Heart right ventricle (tissue), 16 donors: ENCODE data around the gene CCDC71L. TPM values are rescaled to one million over a fixed set of nuclear protein-coding genes. Genes with fewer than 3 reads are reported as not detected.
A peak's percentile ranks its signal among the peaks of the same experiment; 100 is the strongest.

Experiments used
- ATAC-seq, 8 donors: fragments of 200-7000 bp; cut with Tn5 transposase; one replicate each; pipeline ENCODE4 v1.9.1; 2020; ENCODE audit warnings: mild to moderate bottlenecking in 8 of 8, moderate library complexity in 8 of 8, moderate number of reproducible peaks in 1 of 8
- DNase-seq, 2 donors: peaks; one replicate each; pipeline ENCODE4 v3.0.0-alpha.2; 2020
- H3K27ac ChIP-seq, 10 donors: fragments of 200-600 bp; sonication (generic) in 2 of 10; one replicate each; pipeline versions ENCODE4 v1.5.0 to v1.8.0; 2020 to 2022; ENCODE audit warnings: mild to moderate bottlenecking in 3 of 10
- H3K27me3 ChIP-seq, 7 donors: fragments of 200-600 bp; one replicate each; pipeline ENCODE4 v1.8.0; 2021 to 2022; ENCODE audit warnings: mild to moderate bottlenecking in 2 of 7
- H3K36me3 ChIP-seq, 9 donors: fragments of 200-600 bp; sonication (generic) in 1 of 9; one replicate each; pipeline versions ENCODE4 v1.5.0 to v1.8.0; 2020 to 2022; ENCODE audit warnings: mild to moderate bottlenecking in 2 of 9
- H3K4me1 ChIP-seq, 9 donors: fragments of 200-600 bp; sonication (generic) in 1 of 9; one replicate each; pipeline versions ENCODE4 v1.5.0 to v1.8.0; 2020 to 2022; ENCODE audit warnings: mild to moderate bottlenecking in 4 of 9
- H3K4me3 ChIP-seq, 10 donors: fragments of 200-600 bp; sonication (generic) in 2 of 10; one replicate each; pipeline versions ENCODE4 v1.5.0 to v1.8.0; 2020 to 2022; ENCODE audit warnings: mild to moderate bottlenecking in 7 of 10, moderate library complexity in 2 of 10
- H3K9me3 ChIP-seq, 11 donors: fragments of 200-600 bp in 10 of 11; sonication (generic) in 2 of 11; one replicate each; pipeline versions ENCODE4 v1.5.0 to v1.8.0; 2013 to 2022; ENCODE audit warnings: mild to moderate bottlenecking in 2 of 11, control low read depth in 1 of 11, moderate library complexity in 1 of 11
- CTCF ChIP-seq, 9 donors: fragments of 200-600 bp; sonication (generic) in 2 of 9; IDR thresholded peaks; one replicate each; pipeline versions ENCODE4 v1.5.0 to v1.8.0; 2021 to 2022; ENCODE audit warnings: antibody characterized with exemption in 9 of 9, mild to moderate bottlenecking in 5 of 9, moderate library complexity in 1 of 9
- WGBS, 2 donors: extraction: QIAGEN DNeasy Blood & Tissue Kit; methylation state at CpG; one replicate each; pipeline ENCODE4 v1.1.7; 2013; ENCODE audit warnings: inconsistent platforms in 1 of 2; 5-methylcytosine and 5-hydroxymethylcytosine counted together
- intact Hi-C, 10 donors: fragments of 100-400 bp; cut with DNase I; formaldehyde crosslinking; loops; one replicate each; pipeline versions ENCODE4 v1.11.1 to v1.14.2; 2022
- polyA plus RNA-seq, 2 donors: library from polyadenylated mRNA; stranded (reverse); fragments of 200-250 nt; gene quantifications; one replicate each; pipeline ENCODE4 v1.2.3, GENCODE V29; 2013
- total RNA-seq, 10 donors: library from RNA; stranded (reverse); fragmentation: NEBNext Ultra II Directional in 3 of 10; extraction: Animal tissue kit (Norgen Biotek cat#: 25700) in 3 of 10; gene quantifications; one replicate each; pipeline versions ENCODE4 v1.2.1 to v1.2.4, GENCODE V29; 2021 to 2023
- donor health status: Arrhythmogenic right ventricular cardiomyopathy.
- donor health status: ischemic (EF 13 %, LVEDD 7.1; RV severe dilation, severe dysfunction).
- donor health status: healthy with polysubstance abuse.
- donor health status: DM: no; HTN: yes; CAD: no.
- donor health status: DM: no; HTN: no; CAD: no.
- donor health status: ischemic (EF 25% LVEDD 6.9; RV normal size, moderate dysfunction).
- donor health status: ischemic (EF 25% LVEDD 5.7; RV mildly dilated, moderate dysfunction).
- donor health status: healthy.
- donor health status: DM: yes; HTN: yes; CAD: no.
- donor health status: Ischemic cardiomyopathy.
- donor health status: ischemic (EF 35%, LVEDD 5.7; RV mildly dilated, moderate dysfunction).
- donor health status: nonischemic (EF 11% LVEDD 7.7; RV severe dilation, severe dysfunction).
- donor health status: DM: yes; HTN: yes; CAD: no.
- donor health status: PGD.
- donor health status: ischemic (EF 29% LVEDD 5.4; RV normal size, mild dysfunction).
- donor health status: nonischemic (EF 23%, LVEDD 6.1; RV moderate dilation, normal function).

CCDC71L gene
- total and polyA plus RNA-seq, 12 donors: 3.0 to 12.2 (median 5.6) TPM

- intact Hi-C loops: no loop called here
- no peaks in the 10 kb centered on the region for H3K9me3 ChIP-seq
- H3K27ac ChIP-seq: no peak overlapping the region
- no peak for TF ChIP-seq CTCF (IDR thresholded peaks at IDR 0.05)
- no peak for DNase-seq
- no peaks in the 10 kb centered on the region for H3K36me3 ChIP-seq
- H3K4me3 ChIP-seq: no peak overlapping the region
- H3K4me1 ChIP-seq: peaks cover 0 to 8% (median 0%) of the 10 kb centered on the region in 9 donors
- no peak for ATAC-seq
- no peaks in the 10 kb centered on the region for H3K27me3 ChIP-seq
Measured at GRCh38 chr7:106630648-106631047, 30.3 kb downstream of the CCDC71L start.

GRCh38 chr7:106629516-106629915, 31.4 kb downstream of the CCDC71L start:
- no peaks in the 10 kb centered on the region for H3K27me3 ChIP-seq
- no peak overlapping the region for H3K27ac ChIP-seq
- peaks cover 0 to 18% (median 0%) of the 10 kb centered on the region in 9 donors for H3K4me1 ChIP-seq
- no peaks in the 10 kb centered on the region for H3K9me3 ChIP-seq
- 39 to 49% methylated on average over 2 of the region's 2 CpGs for WGBS, 2 donors
- no peak for TF ChIP-seq CTCF (IDR thresholded peaks at IDR 0.05)
- H3K4me3 ChIP-seq: no peak overlapping the region
- DNase-seq (no peak), ATAC-seq (no peak)
- intact Hi-C loops: no loop called here
- H3K36me3 ChIP-seq: no peaks in the 10 kb centered on the region

- intact Hi-C loops: no loop called here
- DNase-seq: no peak
- WGBS, 2 donors: 94% methylated on average over 6 of the region's 6 CpGs
- ATAC-seq: no peak
- no peaks in the 10 kb centered on the region for H3K36me3 ChIP-seq
- H3K4me3 ChIP-seq: no peak overlapping the region
- peaks cover 0 to 18% (median 0%) of the 10 kb centered on the region in 9 donors for H3K4me1 ChIP-seq
- TF ChIP-seq CTCF (IDR thresholded peaks at IDR 0.05): no peak
- no peaks in the 10 kb centered on the region for H3K27me3 ChIP-seq
- peak overlapping the region in 2 of 10 donors; percentile 51 to 63 for H3K27ac ChIP-seq
- peaks cover 0 to 11% (median 5%) of the 10 kb centered on the region in 11 donors for H3K9me3 ChIP-seq
Measured at GRCh38 chr7:106626376-106627164, 34.4 kb downstream of the CCDC71L start.

GRCh38 chr7:106625678-106626301, 35.2 kb downstream of the CCDC71L start:
- Histone ChIP-seq H3K4me3 (no peak overlapping the region), H3K4me1 (peaks cover 0 to 18% (median 0%) of the 10 kb centered on the region in 9 donors), H3K9me3 (peaks cover 0 to 18% (median 8%) of the 10 kb centered on the region in 11 donors), H3K27ac (peak overlapping the region in 4 of 10 donors; percentile 22 to 64 (median 57)), H3K36me3 (no peaks in the 10 kb centered on the region), H3K27me3 (no peaks in the 10 kb centered on the region)
- peak in 7 of 8 donors; percentile 59 to 88 (median 84) for ATAC-seq
- TF ChIP-seq CTCF (IDR thresholded peaks at IDR 0.05): no peak
- 61 to 63% methylated on average over 6 of the region's 6 CpGs for WGBS, 2 donors
- DNase-seq: peak; percentile 13 to 24
- intact Hi-C loops: no loop called here
